Sigmoid colon (tissue), 4 donors: ENCODE measurements around the gene CASP14.

ENCODE experiments used
- CTCF ChIP-seq, 4 experiments: fragments of 450-650 bp in 3 of 4; fragments of 200-600 bp in 1 of 4; IDR thresholded peaks; one replicate each; pipeline ENCODE4 v1.5.1; 2016 to 2019; ENCODE audit warnings: antibody characterized with exemption in 4 of 4, mild to moderate bottlenecking in 3 of 4, moderate library complexity in 2 of 4
- POLR2A ChIP-seq, 2 donors: fragments of 450-650 bp; IDR thresholded peaks; one replicate each; pipeline ENCODE4 v1.6.1; 2016; ENCODE audit warnings: antibody characterized with exemption in 2 of 2, mild to moderate bottlenecking in 2 of 2, moderate library complexity in 2 of 2
- POLR2AphosphoS5 ChIP-seq, 4 donors: sonication (generic); formaldehyde crosslinking; IDR thresholded peaks; one replicate each; pipeline ENCODE4 v1.6.1; 2017; ENCODE audit warnings: antibody characterized with exemption in 4 of 4

GRCh38 chr19:15037586-15037985, 11.7 kb upstream of the CASP14 start:
- TF ChIP-seq POLR2A (IDR thresholded peaks at IDR 0.05) (no peak), CTCF (IDR thresholded peaks at IDR 0.05) (no peak), POLR2AphosphoS5 (IDR thresholded peaks at IDR 0.05) (no peak)
